NT2/D1 (cell line): ENCODE data around the gene ZNF618.

Experiments used
- SUZ12 ChIP-seq: IDR thresholded peaks from 2 replicates; pipeline ENCODE4 v1.6.1; 2011; ENCODE audit not compliant: insufficient read length, insufficient read depth; ENCODE audit errors: extremely low read depth
- YY1 ChIP-seq: IDR thresholded peaks from 2 replicates; pipeline ENCODE4 v1.6.1; 2011; ENCODE audit not compliant: insufficient read length, insufficient read depth
- ZNF274 ChIP-seq: IDR thresholded peaks from 2 replicates; pipeline ENCODE4 v1.6.1; 2011; ENCODE audit warnings: mild to moderate bottlenecking, low read depth, low read length

GRCh38 chr9:114080773-114081440 lies 204.8 kb downstream of the ZNF618 start:
- TF ChIP-seq YY1 = no peak
- no peak for TF ChIP-seq SUZ12
- TF ChIP-seq ZNF274 = no peak
